DND-41 (cell line): ENCODE data around the gene CD63.

Experiments used
- ATAC-seq: fragments of 200-7000 bp; cut with Tn5 transposase; 3 replicates; pipeline ENCODE4 v1.9.1; 2021; ENCODE audit warnings: low read depth; ENCODE audit not compliant: insufficient read depth
- DNase-seq: peaks from one replicate; pipeline ENCODE4 v3.0.0-alpha.2; 2020
- H2AFZ ChIP-seq: 2 replicates; pipeline ENCODE4 v1.6.0; 2012; ENCODE audit warnings: low read depth, low read length
- H3K27ac ChIP-seq: 2 replicates; pipeline ENCODE4 v1.5.1; 2012; ENCODE audit warnings: low read length, inconsistent platforms
- H3K27me3 ChIP-seq: fragments of 200-600 bp; sonication (generic); 2 replicates; pipeline ENCODE4 v1.6.0; 2012; ENCODE audit warnings: low read length, mild to moderate bottlenecking, inconsistent platforms; ENCODE audit not compliant: insufficient read depth, poor library complexity
- H3K36me3 ChIP-seq: 2 replicates; pipeline ENCODE4 v1.5.1; 2012; ENCODE audit warnings: low read length, inconsistent platforms; ENCODE audit not compliant: insufficient read depth
- H3K4me1 ChIP-seq: 2 replicates; pipeline ENCODE4 v1.5.1; 2012; ENCODE audit warnings: mild to moderate bottlenecking, low read length; ENCODE audit not compliant: insufficient read depth
- H3K4me2 ChIP-seq: 2 replicates; pipeline ENCODE4 v1.6.0; 2012; ENCODE audit warnings: mild to moderate bottlenecking, moderate library complexity, low read length, inconsistent platforms; ENCODE audit not compliant: insufficient read depth
- H3K4me3 ChIP-seq, 2 experiments: fragments of 200-600 bp in 1 of 2; shearing (Covaris generic) in 1 of 2; 2 replicates each; pipeline ENCODE4 v1.5.1; 2012 to 2016; ENCODE audit warnings: inconsistent platforms in 2 of 2, low read length in 2 of 2, mild to moderate bottlenecking in 2 of 2, low read depth in 1 of 2, moderate library complexity in 1 of 2
- H3K79me2 ChIP-seq: 2 replicates; pipeline ENCODE4 v1.6.0; 2012; ENCODE audit warnings: low read length, inconsistent platforms; ENCODE audit not compliant: insufficient read depth
- H3K9ac ChIP-seq: 2 replicates; pipeline ENCODE4 v1.6.0; 2012; ENCODE audit warnings: low read depth, mild to moderate bottlenecking, inconsistent platforms, low read length, moderate library complexity
- H3K9me3 ChIP-seq: 2 replicates; pipeline ENCODE4 v1.5.1; 2012; ENCODE audit warnings: low read length, moderate library complexity, mild to moderate bottlenecking, inconsistent platforms; ENCODE audit not compliant: insufficient read depth, severe bottlenecking
- H4K20me1 ChIP-seq: 2 replicates; pipeline ENCODE4 v1.6.0; 2012; ENCODE audit warnings: low read length; ENCODE audit not compliant: insufficient read depth
- EZH2 ChIP-seq: IDR thresholded peaks from 3 replicates; pipeline ENCODE4 v1.6.1; 2012; ENCODE audit warnings: borderline replicate concordance, low read depth, mild to moderate bottlenecking, moderate library complexity, low read length, inconsistent platforms; ENCODE audit not compliant: severe bottlenecking
- TF ChIP-seq, protein P1 (sequence below): IDR thresholded peaks from 2 replicates; pipeline ENCODE4 v1.5.1; 2012; ENCODE audit warnings: borderline replicate concordance, low read length, moderate library complexity, mild to moderate bottlenecking; ENCODE audit not compliant: poor library complexity, severe bottlenecking; ENCODE audit errors: extremely low read depth

The CD63 gene

DNA sequence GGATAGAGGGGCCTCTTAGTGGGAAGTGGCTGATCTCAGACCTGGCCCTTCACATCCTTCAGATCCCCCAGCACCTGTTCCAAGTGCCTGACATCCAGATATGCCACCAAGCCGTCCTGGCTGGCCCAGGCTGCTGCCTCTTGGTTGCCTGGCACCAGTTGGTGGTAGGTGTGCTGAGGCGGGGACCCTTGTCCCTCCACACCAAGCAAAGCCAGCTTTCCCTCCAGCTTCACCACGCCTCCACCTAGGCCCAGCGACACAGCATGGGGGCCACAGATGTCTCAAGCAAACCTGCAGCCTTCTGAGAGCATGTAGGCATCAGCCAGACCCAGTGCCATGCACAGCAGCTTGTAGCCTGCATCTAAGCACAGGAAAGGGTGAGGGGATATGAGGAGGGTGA is 3.5 kb upstream of the CD63 start:
- no peak overlapping the region for H3K4me3 ChIP-seq
- no peak for DNase-seq
- H3K36me3 ChIP-seq = 0 out of 2 replicates have a peak, but pooled peaks cover 5% of the 10 kb centered on the region
- no peak overlapping the region for H3K27ac ChIP-seq
- 0 out of 2 replicates have a peak, but pooled peaks cover under 1% of the 10 kb centered on the region for H4K20me1 ChIP-seq
- no peaks in the 10 kb centered on the region for H3K9me3 ChIP-seq
- TF ChIP-seq EZH2 = no peak
- TF ChIP-seq, protein P1, sequence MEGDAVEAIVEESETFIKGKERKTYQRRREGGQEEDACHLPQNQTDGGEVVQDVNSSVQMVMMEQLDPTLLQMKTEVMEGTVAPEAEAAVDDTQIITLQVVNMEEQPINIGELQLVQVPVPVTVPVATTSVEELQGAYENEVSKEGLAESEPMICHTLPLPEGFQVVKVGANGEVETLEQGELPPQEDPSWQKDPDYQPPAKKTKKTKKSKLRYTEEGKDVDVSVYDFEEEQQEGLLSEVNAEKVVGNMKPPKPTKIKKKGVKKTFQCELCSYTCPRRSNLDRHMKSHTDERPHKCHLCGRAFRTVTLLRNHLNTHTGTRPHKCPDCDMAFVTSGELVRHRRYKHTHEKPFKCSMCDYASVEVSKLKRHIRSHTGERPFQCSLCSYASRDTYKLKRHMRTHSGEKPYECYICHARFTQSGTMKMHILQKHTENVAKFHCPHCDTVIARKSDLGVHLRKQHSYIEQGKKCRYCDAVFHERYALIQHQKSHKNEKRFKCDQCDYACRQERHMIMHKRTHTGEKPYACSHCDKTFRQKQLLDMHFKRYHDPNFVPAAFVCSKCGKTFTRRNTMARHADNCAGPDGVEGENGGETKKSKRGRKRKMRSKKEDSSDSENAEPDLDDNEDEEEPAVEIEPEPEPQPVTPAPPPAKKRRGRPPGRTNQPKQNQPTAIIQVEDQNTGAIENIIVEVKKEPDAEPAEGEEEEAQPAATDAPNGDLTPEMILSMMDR = no peak
- H3K27me3 ChIP-seq = no peaks in the 10 kb centered on the region
- no peak for ATAC-seq
- no peak overlapping the region for H2AFZ ChIP-seq
- no peak overlapping the region for H3K4me2 ChIP-seq
- no peak overlapping the region for H3K9ac ChIP-seq
- H3K4me1 ChIP-seq = peaks cover 38% of the 10 kb centered on the region
- peaks cover 9% of the 10 kb centered on the region for H3K79me2 ChIP-seq

DNA sequence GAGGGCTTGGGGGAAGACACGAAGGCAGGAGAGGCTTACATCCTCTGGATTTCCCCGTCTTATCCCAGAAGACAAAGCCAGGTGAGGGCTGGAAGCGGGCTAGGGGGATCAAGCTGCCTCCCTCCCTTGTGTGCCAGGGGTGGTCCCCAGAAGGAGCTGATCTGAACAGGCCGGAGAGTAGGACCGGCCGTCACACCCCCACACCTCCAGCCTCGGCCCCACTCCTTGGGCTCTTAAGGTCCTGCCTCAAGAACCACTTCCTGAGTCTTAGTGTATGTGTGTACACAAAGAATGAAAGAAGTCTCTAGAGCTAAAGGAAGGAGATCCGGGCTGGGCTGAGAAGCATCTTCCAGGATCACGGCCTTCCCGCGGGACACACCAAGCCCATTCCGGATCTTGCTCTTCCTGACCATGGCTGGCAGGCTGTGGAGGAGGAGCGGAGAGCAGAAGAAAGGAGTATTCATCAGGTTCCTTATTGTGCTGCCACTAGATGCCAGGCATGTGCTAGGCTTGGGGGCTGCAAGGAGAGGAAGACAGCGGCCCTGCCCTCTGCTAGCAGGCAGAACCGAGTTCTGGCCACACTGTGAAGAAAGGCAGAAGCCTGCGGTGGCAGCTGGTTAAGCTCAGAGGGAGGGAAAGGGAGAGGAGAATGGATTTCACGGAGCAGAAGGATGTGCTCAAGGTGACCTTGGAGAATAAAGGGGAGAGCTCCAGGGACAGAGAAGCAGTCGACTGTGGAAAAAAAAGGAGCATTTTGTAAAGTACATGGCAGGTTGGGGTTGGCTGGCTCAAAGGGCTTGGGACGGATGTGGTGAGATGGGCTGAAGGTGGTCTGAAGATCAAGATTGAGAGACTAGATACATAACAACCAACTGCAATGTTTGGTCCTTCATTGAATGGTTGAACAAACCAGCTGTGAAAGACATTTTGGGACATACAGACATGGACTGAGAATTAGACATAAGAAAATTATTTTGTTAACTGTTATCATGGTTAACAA is 1.3 kb upstream of the CD63 start:
- Histone ChIP-seq H3K79me2 (peaks cover 11% of the 10 kb centered on the region), H3K4me1 (peaks cover 34% of the 10 kb centered on the region), H3K36me3 (peaks cover 24% of the 10 kb centered on the region), H3K4me3 (peak overlapping the region in 1 of 2 experiments; percentile 69; a peak in 2 of 4 replicates), H3K27me3 (no peaks in the 10 kb centered on the region), H4K20me1 (0 out of 2 replicates have a peak, but pooled peaks cover 3% of the 10 kb centered on the region), H3K9me3 (no peaks in the 10 kb centered on the region), H2AFZ (peak overlapping the region; percentile 87), H3K4me2 (peak overlapping the region; percentile 84), H3K27ac (peak overlapping the region; percentile 67), H3K9ac (peak overlapping the region; percentile 68)
- peak; percentile 54 for DNase-seq
- ATAC-seq = peak; percentile 41
- no peak for TF ChIP-seq EZH2
- TF ChIP-seq, protein P1 = peak; percentile 38

DNA sequence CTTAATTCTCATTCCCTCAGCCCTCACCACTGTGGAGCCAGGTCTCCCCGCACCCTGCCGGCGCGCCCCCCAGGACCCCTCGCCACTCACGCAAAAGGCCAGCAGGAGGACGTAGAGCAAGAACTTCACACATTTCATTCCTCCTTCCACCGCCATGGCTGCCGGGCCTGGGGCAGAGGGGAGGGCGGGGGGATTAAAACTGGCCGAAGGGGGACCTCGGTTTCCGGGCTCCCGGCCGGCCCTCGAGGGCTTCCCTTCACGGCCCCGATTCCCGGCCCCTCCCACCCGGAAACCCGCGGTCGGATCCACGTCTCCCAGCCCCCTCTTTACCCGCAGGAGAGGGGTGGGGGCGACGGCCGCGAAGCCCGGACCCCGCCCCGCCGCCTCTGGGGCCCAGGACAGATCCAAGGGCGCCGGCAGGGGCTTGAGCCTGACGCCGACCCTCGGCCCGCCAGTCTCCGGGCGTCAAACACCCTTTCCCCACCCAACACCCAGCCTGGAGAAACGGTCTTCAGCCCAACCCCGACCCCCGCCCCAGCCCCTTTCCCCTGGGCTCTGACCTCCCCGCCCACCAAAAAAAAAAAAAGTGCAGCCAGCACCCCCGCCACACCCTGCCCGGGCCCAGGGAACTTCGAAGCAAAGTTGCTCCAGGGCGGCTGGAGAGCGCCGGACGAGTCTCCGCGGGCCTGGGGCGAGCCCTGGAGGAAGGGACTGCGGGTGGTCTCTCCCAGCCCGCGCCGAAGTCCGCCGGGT is 447 bp downstream of the CD63 start:
- H3K9me3 ChIP-seq = no peaks in the 10 kb centered on the region

More for the DNA sequence above, 447 bp downstream of the CD63 start:
- peaks cover 34% of the 10 kb centered on the region for H3K4me1 ChIP-seq
- H3K27me3 ChIP-seq = no peaks in the 10 kb centered on the region
- peak overlapping the region; percentile 87 for H2AFZ ChIP-seq
- peak overlapping the region; percentile 34 to 69 for H3K4me3 ChIP-seq
- TF ChIP-seq, protein P1 = no peak
- TF ChIP-seq EZH2 = no peak
- H4K20me1 ChIP-seq = peaks cover 3% of the 10 kb centered on the region; the same call in 1 of the 2 replicates
- peak overlapping the region; percentile 84 for H3K4me2 ChIP-seq
- H3K79me2 ChIP-seq = peaks cover 11% of the 10 kb centered on the region
- DNase-seq = peak; percentile 72
- peak overlapping the region; percentile 68 for H3K9ac ChIP-seq
- peaks cover 40% of the 10 kb centered on the region for H3K36me3 ChIP-seq
- ATAC-seq = peak; percentile 20
- peak overlapping the region; percentile 67 for H3K27ac ChIP-seq
